Measurements from ENCODE around the gene ASPA.

DNA sequence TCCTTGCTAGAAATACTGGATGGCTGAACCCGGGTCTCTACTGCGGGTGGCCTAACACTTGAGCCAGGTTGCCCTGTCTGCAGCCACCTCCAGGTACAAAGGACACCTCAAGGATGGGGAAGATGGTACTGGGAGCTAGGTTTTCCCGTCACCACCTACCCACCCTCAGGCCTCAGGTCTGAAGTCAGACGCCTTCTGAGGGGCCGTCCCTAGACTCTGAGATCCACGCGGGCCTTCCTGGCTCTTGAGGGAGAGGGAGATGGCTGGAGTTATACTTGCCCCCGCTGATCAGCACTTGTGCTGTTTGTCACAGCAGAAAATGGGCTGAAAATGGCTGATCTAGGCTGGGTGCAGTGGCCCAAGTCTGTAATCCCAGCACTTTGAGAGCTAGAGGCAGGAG, 71.2 kb downstream of the ASPA start:
- TF ChIP-seq CTCF (conservative IDR thresholded peaks at IDR 0.05; ENCODE audit: low read length), result no peak
- TF ChIP-seq EZH2phosphoT487 (IDR thresholded peaks at IDR 0.05; ENCODE audit: borderline replicate concordance, low read depth, low read length), result no peak
